GM12878 (cell line): Measurements from ENCODE around the gene MYL11. TPM values are rescaled to one million over a fixed set of nuclear protein-coding genes. Genes with fewer than 3 reads are reported as not detected.
"Not testable (repeated sequence)": the region's sequence is repeated elsewhere in the genome, so short reads cannot be mapped to it uniquely, and the experiment has no call there.

Experiments
- ATAC-seq: fragments of 200-7000 bp; cut with Tn5 transposase; 3 replicates; pipeline ENCODE4 v1.9.1; 2020; ENCODE audit warnings: mild to moderate bottlenecking, moderate library complexity
- BruUV-seq: library from RNA; stranded (reverse); fragments of 400-500 nt; replicated peaks from 2 replicates; lab custom pipeline; 2021; lab: Mats Ljungman, UMichigan
- CTCF ChIA-PET: fragments of 300-600 bp; sonication (Branson Sonifier 250); formaldehyde crosslinking; extraction: SDS; loops from one replicate; lab custom pipeline; 2021; ENCODE audit warnings: inconsistent platforms; lab: Yijun Ruan, JAX
- POLR2A ChIA-PET: fragments of 350-600 bp; formaldehyde crosslinking; extraction: SDS; loops from one replicate; lab custom pipeline; 2021; ENCODE audit warnings: inconsistent platforms; lab: Charles Lee
- RAD21 ChIA-PET: fragments of 300-600 bp; sonication (Branson Sonifier 250); formaldehyde crosslinking; loops from one replicate; lab custom pipeline; 2023; ENCODE audit warnings: antibody characterized with exemption; ENCODE audit not compliant: unreplicated experiment; lab: Charles Lee
- SMC1A ChIA-PET: fragments of 300-600 bp; sonication (Branson Sonifier 250); formaldehyde crosslinking; loops from one replicate; lab custom pipeline; 2023; ENCODE audit not compliant: unreplicated experiment, uncharacterized antibody; lab: Charles Lee
- DNase-seq: peaks from one replicate; pipeline ENCODE4 v3.0.0-alpha.2; 2011; ENCODE audit warnings: low read depth, low spot score
- FAIRE-seq: peaks from 3 replicates; lab custom pipeline; 2011; peaks lifted over from hg19 to GRCh38; lab: Jason Lieb, UNC
- H2AFZ ChIP-seq: 2 replicates; pipeline ENCODE4 v1.6.0; 2011; ENCODE audit warnings: low read depth, low read length, control low read depth; ENCODE audit not compliant: control insufficient read depth
- H3K27ac ChIP-seq: 2 replicates; pipeline ENCODE4 v1.5.1; 2011; ENCODE audit warnings: control low read depth; ENCODE audit not compliant: control insufficient read depth, insufficient read depth
- H3K27me3 ChIP-seq, 2 experiments: replicated peaks in 1 of 2; 2 replicates each; pipeline versions ENCODE4 v1.6.0 to v1.6.1; 2011; ENCODE audit warnings: low read length in 1 of 2; ENCODE audit not compliant: control insufficient read depth in 2 of 2, insufficient read depth in 2 of 2
- H3K36me3 ChIP-seq, 2 experiments: 2 replicates each; pipeline ENCODE4 v1.5.1; 2011; ENCODE audit warnings: low read length in 1 of 2; ENCODE audit not compliant: control insufficient read depth in 2 of 2, insufficient read depth in 2 of 2
- H3K4me1 ChIP-seq: 2 replicates; pipeline ENCODE4 v1.6.1; 2011; ENCODE audit warnings: mild to moderate bottlenecking, low read length, moderate library complexity, mixed read lengths; ENCODE audit not compliant: control insufficient read depth, insufficient read depth
- H3K4me2 ChIP-seq: 2 replicates; pipeline ENCODE4 v1.6.0; 2011; ENCODE audit warnings: control low read depth; ENCODE audit not compliant: control insufficient read depth, insufficient read depth
- H3K4me3 ChIP-seq: fragments of 200-600 bp; sonication (generic); 2 replicates; pipeline ENCODE4 v1.5.1; 2016
- H3K79me2 ChIP-seq: 2 replicates; pipeline ENCODE4 v1.6.0; 2011; ENCODE audit warnings: low read length; ENCODE audit not compliant: control insufficient read depth, insufficient read depth
- H3K9ac ChIP-seq: 2 replicates; pipeline ENCODE4 v1.8.0; 2011; ENCODE audit warnings: low read length, control low read depth, mixed read lengths; ENCODE audit not compliant: control insufficient read depth, insufficient read depth
- H3K9me3 ChIP-seq: replicated peaks from 3 replicates; pipeline ENCODE4 v1.5.1; 2011; ENCODE audit warnings: mild to moderate bottlenecking, low read length; ENCODE audit not compliant: control insufficient read depth, insufficient read depth
- H4K20me1 ChIP-seq: 2 replicates; pipeline ENCODE4 v1.6.0; 2011; ENCODE audit not compliant: control insufficient read depth, insufficient read depth
- BACH1 ChIP-seq: fragments of 450-650 bp; IDR thresholded peaks from 2 replicates; pipeline ENCODE4 v1.6.1; 2017; ENCODE audit warnings: mild to moderate bottlenecking, borderline replicate concordance
- DPF2 ChIP-seq: fragments of 450-650 bp; IDR thresholded peaks from 2 replicates; pipeline ENCODE4 v1.6.1; 2017; ENCODE audit warnings: mild to moderate bottlenecking
- EGR1 ChIP-seq, 2 experiments: IDR thresholded peaks; 1 replicate in 1 of 2; 2 replicates in 1 of 2; pipeline ENCODE4 v1.6.1; 2011 to 2012; ENCODE audit warnings: low read depth in 2 of 2, low read length in 2 of 2, borderline replicate concordance in 1 of 2, mild to moderate bottlenecking in 1 of 2, moderate library complexity in 1 of 2
- GATAD2B ChIP-seq: fragments of 450-650 bp; conservative IDR thresholded peaks from 2 replicates; pipeline ENCODE4 v1.6.1; 2017; ENCODE audit warnings: low read depth, mild to moderate bottlenecking, moderate library complexity
- IKZF1 ChIP-seq: fragments of 450-650 bp; conservative IDR thresholded peaks from 2 replicates; pipeline ENCODE4 v1.6.1; 2017; ENCODE audit warnings: antibody characterized with exemption, mild to moderate bottlenecking
- LARP7 ChIP-seq: fragments of 450-650 bp; IDR thresholded peaks from 2 replicates; pipeline ENCODE4 v1.6.1; 2017; ENCODE audit warnings: mild to moderate bottlenecking
- MXI1 ChIP-seq: fragments of 150-350 bp; IDR thresholded peaks from 2 replicates; pipeline ENCODE4 v1.6.1; 2011; ENCODE audit warnings: low read depth, mild to moderate bottlenecking, inconsistent platforms, low read length, improper control_type of control experiment
- NKRF ChIP-seq: fragments of 450-650 bp; conservative IDR thresholded peaks from 2 replicates; pipeline ENCODE4 v1.6.1; 2017; ENCODE audit warnings: mild to moderate bottlenecking, moderate library complexity
- PKNOX1 ChIP-seq: fragments of 450-650 bp; IDR thresholded peaks from 2 replicates; pipeline ENCODE4 v1.6.1; 2016; ENCODE audit warnings: mild to moderate bottlenecking
- PML ChIP-seq: IDR thresholded peaks from 2 replicates; pipeline ENCODE4 v1.6.1; 2012; ENCODE audit warnings: low read length, inconsistent platforms
- POLR2A ChIP-seq: IDR thresholded peaks from 2 replicates; pipeline ENCODE4 v1.6.1; 2011; ENCODE audit warnings: low read depth, mild to moderate bottlenecking, low read length
- POLR2AphosphoS5 ChIP-seq: IDR thresholded peaks from 2 replicates; pipeline ENCODE4 v1.6.1; 2011; ENCODE audit warnings: mild to moderate bottlenecking, low read length, inconsistent platforms
- RB1 ChIP-seq: fragments of 450-650 bp; formaldehyde crosslinking; IDR thresholded peaks from 2 replicates; pipeline ENCODE4 v1.6.1; 2017; ENCODE audit warnings: mild to moderate bottlenecking, borderline replicate concordance
- SIN3A ChIP-seq: IDR thresholded peaks from 2 replicates; pipeline ENCODE4 v1.6.1; 2012; ENCODE audit warnings: low read depth, low read length, improper control_type of control experiment
- YY1 ChIP-seq: IDR thresholded peaks from 2 replicates; pipeline ENCODE4 v1.6.1; 2011; ENCODE audit warnings: low read depth, mild to moderate bottlenecking, low read length
- ZNF687 ChIP-seq: fragments of 450-650 bp; IDR thresholded peaks from 2 replicates; pipeline ENCODE4 v1.6.1; 2017; ENCODE audit warnings: mild to moderate bottlenecking, moderate library complexity
- WGBS: methylation state at CpG from one replicate; pipeline ENCODE4 v1.1.6; 2016; ENCODE audit warnings: low lambda C conversion rate; ENCODE audit not compliant: insufficient replicate concordance, insufficient coverage; ENCODE audit errors: missing lambda C conversion rate; 5-methylcytosine and 5-hydroxymethylcytosine counted together
- in situ Hi-C: fragments of 300-500 bp; cut with MboI; formaldehyde crosslinking; loops from 9 replicates; pipeline ENCODE4 v1.14.3; 2018; ENCODE audit warnings: mixed read lengths
- intact Hi-C: fragments of 100-400 bp; cut with micrococcal nuclease; formaldehyde crosslinking; loops from one replicate; pipeline ENCODE4 v1.14.2; 2022; ENCODE audit not compliant: unreplicated experiment
- polyA plus RNA-seq, 11 experiments: library from polyadenylated mRNA; depleted of rRNA in 4 of 11; unstranded in 6 of 11; stranded (reverse) in 5 of 11; fragments of >200 nt; fragmentation: Nextera tagmentation in 4 of 11; fragmentation: Illumina TruSeq in 1 of 11; extraction: Ambion mirVana in 4 of 11; extraction: Trizol in 1 of 11; gene quantifications; 1 replicate in 1 of 11; 2 replicates in 10 of 11; pipeline versions ENCODE4 v1.2.1 to v1.2.3, GENCODE V29; 2011 to 2016; ENCODE audit warnings: inconsistent platforms in 2 of 11, missing spikeins in 2 of 11, low read depth in 1 of 11
- total RNA-seq, 4 experiments: library from RNA; depleted of rRNA in 3 of 4; stranded (reverse); fragments of >200 nt in 3 of 4; fragmentation: Illumina TruSeq in 1 of 4; extraction: Trizol in 1 of 4; gene quantifications; 2 replicates each; pipeline versions ENCODE4 v1.2.1 to v1.2.3, GENCODE V29; 2013 to 2021

Gene MYL11
- total and polyA plus RNA-seq, 10 of the 15 experiments (the other 5 are each of a cell fraction or from before 2014, with no cell fraction given), result 0.19 to 1.2 (median 0.61) TPM; not detected in 5

GRCh38 chr16:30335028-30335597 is 39.5 kb upstream of the MYL11 start:
- ChIA-PET SMC1A (interaction anchor here (0.9 to 1.8 kb wide), 4 partner anchors 14 to 36 kb away, joined by 3 to 6 read pairs (median 5); partner anchors contain the start of gene CD2BP2), POLR2A (interaction anchor here (0.8 to 2.4 kb wide), 7 partner anchors 14 to 299 kb away, joined by 3 to 9 read pairs (median 3); partner anchors contain the start of genes CORO1A and SEPTIN1), CTCF (interaction anchor here (0.8 to 1.5 kb wide), 4 partner anchors 20 to 263 kb away, joined by 3 to 5 read pairs (median 4); partner anchors contain the start of genes CD2BP2 and TBC1D10B), RAD21 (interaction anchor here (0.6 to 2.1 kb wide), 7 partner anchors 16 to 242 kb away, joined by 3 to 8 read pairs (median 4); partner anchors contain the start of gene SEPTIN1)
- H3K27ac ChIP-seq, result peak overlapping the region; percentile 77
- H3K9ac ChIP-seq, result peak overlapping the region; percentile 54; the same call in 1 of the 2 replicates
- DNase-seq (peak; percentile 20), ATAC-seq (peak; percentile 87)
- H3K27me3 ChIP-seq, H3K36me3 ChIP-seq, H3K9me3 ChIP-seq, in situ Hi-C loops, FAIRE-seq, intact Hi-C loops, H3K4me1 ChIP-seq, H4K20me1 ChIP-seq, H3K79me2 ChIP-seq: not testable (repeated sequence)
- H3K4me3 ChIP-seq, result peak overlapping the region; percentile 59
- TSS peak; percentile 84 for BruUV-seq
- H3K4me2 ChIP-seq, result peak overlapping the region; percentile 86
- WGBS, result under 1% methylated on average over 44 of the region's 70 CpGs
- peak overlapping the region; percentile 89 for H2AFZ ChIP-seq
- TF ChIP-seq RB1 (peak; percentile 84; the same call in 1 of the 2 replicates), SIN3A (0 out of 2 replicates have a peak, but pooled peaks have one; percentile 23), PML (0 out of 2 replicates have a peak, but pooled peaks have one; percentile 17), YY1 (peak; percentile 12; the same call in 1 of the 2 replicates), BACH1 (peak; percentile 83), POLR2AphosphoS5 (peak; percentile 48; the same call in 1 of the 2 replicates), LARP7 (peak; percentile 65; the same call in 1 of the 2 replicates), EGR1 (IDR thresholded peaks at IDR 0.05; ENCODE audit: borderline replicate concordance in 1 of 2, low read depth in 2 of 2, low read length in 2 of 2) (0 out of 3 replicates have a peak, but pooled peaks of 1 of the 2 experiments have one; percentile 19), POLR2A (peak; percentile 79), NKRF (peak; percentile 74), MXI1 (0 out of 2 replicates have a peak, but pooled peaks have one; percentile 54), PKNOX1 (peak; percentile 47; the same call in 1 of the 2 replicates), IKZF1 (peak; percentile 65), GATAD2B (peak; percentile 54; the same call in 1 of the 2 replicates), ZNF687 (peak; percentile 39; the same call in 1 of the 2 replicates), DPF2 (peak; percentile 53; the same call in 1 of the 2 replicates)
